Lung (tissue), 12 donors: Measurements from ENCODE around the gene RAP1GDS1. TPM values are rescaled to one million over a fixed set of nuclear protein-coding genes. Genes with fewer than 3 reads are reported as not detected.
"Not testable (repeated sequence)": the region's sequence is repeated elsewhere in the genome, so short reads cannot be mapped to it uniquely, and the experiment has no call there.

Experiments used
- ATAC-seq: fragments of 200-7000 bp; cut with Tn5 transposase; one replicate; pipeline ENCODE4 v1.9.1; 2020; ENCODE audit warnings: moderate number of reproducible peaks; ENCODE audit not compliant: insufficient read depth, low FRiP score
- DNase-seq, 3 donors: peaks; one replicate each; pipeline ENCODE4 v3.0.0-alpha.2; 2013 to 2017
- H3K27ac ChIP-seq, 2 donors: one replicate each; pipeline ENCODE4 v1.5.1; 2013; ENCODE audit warnings: mild to moderate bottlenecking in 2 of 2, moderate library complexity in 2 of 2, control low read depth in 1 of 2, inconsistent platforms in 1 of 2, low read depth in 1 of 2, low read length in 1 of 2
- H3K27me3 ChIP-seq, 3 donors: one replicate each; pipeline ENCODE4 v1.5.1; 2013; ENCODE audit warnings: low read length in 2 of 3; ENCODE audit not compliant: control insufficient read depth in 3 of 3, insufficient read depth in 3 of 3
- H3K36me3 ChIP-seq, 4 donors: one replicate each; pipeline ENCODE4 v1.5.1; 2013; ENCODE audit warnings: low read length in 4 of 4, mild to moderate bottlenecking in 1 of 4, moderate library complexity in 1 of 4; ENCODE audit not compliant: control insufficient read depth in 4 of 4, insufficient read depth in 4 of 4
- H3K4me1 ChIP-seq, 5 donors: one replicate each; pipeline ENCODE4 v1.5.1; 2013; ENCODE audit warnings: low read length in 5 of 5, mild to moderate bottlenecking in 2 of 5, moderate library complexity in 1 of 5; ENCODE audit not compliant: control insufficient read depth in 5 of 5, insufficient read depth in 5 of 5
- H3K4me3 ChIP-seq: one replicate; pipeline ENCODE4 v1.5.1; 2013; ENCODE audit warnings: mild to moderate bottlenecking, control low read depth, moderate library complexity
- H3K9ac ChIP-seq, 2 donors: one replicate each; pipeline ENCODE4 v1.5.1; 2013; ENCODE audit warnings: low read length in 2 of 2, control low read depth in 1 of 2; ENCODE audit not compliant: insufficient read depth in 1 of 2
- H3K9me3 ChIP-seq, 4 donors: one replicate each; pipeline ENCODE4 v1.5.1; 2013; ENCODE audit warnings: low read length in 3 of 4, mild to moderate bottlenecking in 1 of 4, moderate library complexity in 1 of 4; ENCODE audit not compliant: control insufficient read depth in 4 of 4, insufficient read depth in 3 of 4
- WGBS, 2 donors: extraction: QIAGEN DNeasy Blood & Tissue Kit; methylation state at CpG; one replicate each; pipeline ENCODE4 v1.1.7; 2013; 5-methylcytosine and 5-hydroxymethylcytosine counted together
- polyA plus RNA-seq, 2 donors: library from polyadenylated mRNA; stranded (reverse); fragments of 200-250 nt; gene quantifications; one replicate each; pipeline ENCODE4 v1.2.1, GENCODE V29; 2013
- total RNA-seq, 2 donors: library from RNA; depleted of rRNA in 1 of 2; stranded (reverse); fragments of >200 nt in 1 of 2; gene quantifications; one replicate each; pipeline ENCODE4 v1.2.1, GENCODE V29; 2014 to 2021
- TF ChIP-seq, protein P1 (sequence below): IDR thresholded peaks from 2 replicates; pipeline ENCODE4 v1.5.1; 2012; ENCODE audit warnings: mild to moderate bottlenecking; ENCODE audit errors: control extremely low read depth, extremely low read depth
- donor health status: control.
- donor health status: control.
- donor health status: Bipolar disorder and iron deficiency.
- donor health status: healthy.
- donor health status: DM: yes; HTN: yes; CAD: no.

The RAP1GDS1 gene
- total and polyA plus RNA-seq, 4 donors, result 12.3 to 41.6 (median 26.5) TPM

DNA sequence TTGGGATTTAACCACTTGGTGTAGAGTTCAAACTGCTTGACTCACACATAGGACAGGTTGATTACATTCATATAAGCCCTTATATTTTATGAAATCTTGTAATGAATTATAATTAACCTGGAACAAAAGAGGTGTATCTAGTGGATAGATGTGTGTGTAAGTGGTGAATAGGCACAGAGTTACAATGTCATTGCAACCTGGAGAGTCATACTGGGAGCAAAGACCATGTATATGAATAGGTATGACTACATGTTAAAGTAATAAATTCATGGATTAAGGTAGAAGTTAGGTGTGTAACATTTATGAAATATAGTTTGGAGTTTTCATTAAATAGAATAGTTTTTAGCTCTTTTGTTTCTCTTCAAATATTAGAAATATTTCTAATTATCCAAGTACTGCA, 26.1 kb downstream of the RAP1GDS1 start:
- ATAC-seq (no peak), DNase-seq (no peak)
- Histone ChIP-seq H3K9me3 (no peaks in the 10 kb centered on the region), H3K27me3 (no peaks in the 10 kb centered on the region), H3K9ac (no peak overlapping the region), H3K27ac (no peak overlapping the region), H3K4me3 (no peak overlapping the region), H3K4me1 (peaks cover 0 to 6% (median 0%) of the 10 kb centered on the region in 5 donors), H3K36me3 (no peaks in the 10 kb centered on the region)
- TF ChIP-seq, protein P1, sequence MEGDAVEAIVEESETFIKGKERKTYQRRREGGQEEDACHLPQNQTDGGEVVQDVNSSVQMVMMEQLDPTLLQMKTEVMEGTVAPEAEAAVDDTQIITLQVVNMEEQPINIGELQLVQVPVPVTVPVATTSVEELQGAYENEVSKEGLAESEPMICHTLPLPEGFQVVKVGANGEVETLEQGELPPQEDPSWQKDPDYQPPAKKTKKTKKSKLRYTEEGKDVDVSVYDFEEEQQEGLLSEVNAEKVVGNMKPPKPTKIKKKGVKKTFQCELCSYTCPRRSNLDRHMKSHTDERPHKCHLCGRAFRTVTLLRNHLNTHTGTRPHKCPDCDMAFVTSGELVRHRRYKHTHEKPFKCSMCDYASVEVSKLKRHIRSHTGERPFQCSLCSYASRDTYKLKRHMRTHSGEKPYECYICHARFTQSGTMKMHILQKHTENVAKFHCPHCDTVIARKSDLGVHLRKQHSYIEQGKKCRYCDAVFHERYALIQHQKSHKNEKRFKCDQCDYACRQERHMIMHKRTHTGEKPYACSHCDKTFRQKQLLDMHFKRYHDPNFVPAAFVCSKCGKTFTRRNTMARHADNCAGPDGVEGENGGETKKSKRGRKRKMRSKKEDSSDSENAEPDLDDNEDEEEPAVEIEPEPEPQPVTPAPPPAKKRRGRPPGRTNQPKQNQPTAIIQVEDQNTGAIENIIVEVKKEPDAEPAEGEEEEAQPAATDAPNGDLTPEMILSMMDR, result no peak

DNA sequence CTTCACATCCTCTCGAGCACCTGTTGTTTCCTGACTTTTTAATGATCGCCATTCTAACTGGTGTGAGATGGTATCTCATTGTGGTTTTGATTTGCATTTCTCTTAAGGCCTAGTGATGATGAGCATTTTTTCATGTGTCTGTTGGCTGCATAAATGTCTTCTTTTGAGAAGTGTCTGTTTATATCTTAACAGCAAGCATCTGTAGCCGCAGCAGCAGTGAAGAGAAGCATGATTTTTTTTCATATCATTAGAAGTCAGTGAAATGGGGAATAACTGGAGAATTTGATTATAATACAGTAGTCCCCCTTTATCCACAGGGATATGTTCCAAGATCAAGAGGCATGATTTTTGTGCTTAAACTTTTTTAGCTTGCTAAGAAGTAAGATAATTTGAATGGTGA, 27.5 kb downstream of the RAP1GDS1 start:
- 57 to 77% methylated on average over 3 of the region's 3 CpGs for WGBS, 2 donors
- H3K4me3 ChIP-seq, H3K9me3 ChIP-seq, H3K27ac ChIP-seq, H3K9ac ChIP-seq, H3K27me3 ChIP-seq, ATAC-seq, DNase-seq, H3K36me3 ChIP-seq: not testable (repeated sequence)
- peaks cover 0 to 12% (median 0%) of the 10 kb centered on the region in 5 donors for H3K4me1 ChIP-seq

DNA sequence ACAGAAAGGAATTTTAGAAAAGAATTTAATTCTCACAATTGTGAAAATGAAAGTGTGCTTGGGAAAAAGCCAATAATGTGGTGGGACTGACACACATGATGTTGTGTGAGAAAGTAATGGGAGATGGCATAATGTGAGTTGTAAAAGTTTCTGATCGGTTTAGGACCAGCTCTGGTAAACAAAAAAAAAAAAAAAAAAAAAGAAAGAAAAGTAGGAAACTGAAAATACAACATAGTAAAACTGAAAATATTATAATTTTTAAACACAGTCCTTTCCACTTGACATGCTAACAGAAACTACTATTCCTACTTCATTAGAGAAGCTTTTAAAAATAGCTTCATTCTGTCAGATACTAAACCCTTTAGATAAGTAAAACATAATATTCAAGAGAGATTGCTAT, 28.2 kb downstream of the RAP1GDS1 start:
- TF ChIP-seq, protein P1, result no peak
- H3K4me3 ChIP-seq, result no peak overlapping the region
- H3K27ac ChIP-seq, result no peak overlapping the region
- H3K36me3 ChIP-seq, result peaks cover 0 to 1% (median 0%) of the 10 kb centered on the region in 4 donors
- no peaks in the 10 kb centered on the region for H3K9me3 ChIP-seq
- DNase-seq (peak in 2 of 3 donors; percentile 4 to 8), ATAC-seq (no peak)
- peaks cover 0 to 10% (median 0%) of the 10 kb centered on the region in 5 donors for H3K4me1 ChIP-seq
- H3K27me3 ChIP-seq, result no peaks in the 10 kb centered on the region
- H3K9ac ChIP-seq, result no peak overlapping the region
- 79 to 92% methylated on average over 1 of the region's 1 CpG for WGBS, 2 donors

DNA sequence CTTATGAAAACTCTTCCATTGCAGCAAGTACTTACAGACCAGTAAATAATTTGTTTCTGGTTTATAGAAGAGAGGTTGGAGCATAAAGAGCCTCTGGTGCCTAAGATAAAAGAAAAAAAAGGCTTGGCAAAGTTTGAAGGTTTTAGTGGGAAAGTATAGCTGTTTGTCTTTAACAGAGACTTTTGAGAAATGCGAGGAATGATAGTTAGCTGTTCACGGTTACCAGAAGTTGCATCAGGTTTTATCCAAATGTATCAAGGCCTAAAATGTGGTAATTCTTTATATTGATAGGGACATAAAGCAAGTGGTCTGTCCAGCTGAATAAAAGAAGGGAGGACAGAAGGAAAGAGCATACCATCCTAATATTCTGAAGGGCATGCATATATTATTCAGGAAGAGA, 29.3 kb downstream of the RAP1GDS1 start:
- ATAC-seq (no peak), DNase-seq (no peak)
- TF ChIP-seq, protein P1, result no peak
- no peak overlapping the region for H3K27ac ChIP-seq
- H3K27me3 ChIP-seq, result no peaks in the 10 kb centered on the region
- H3K36me3 ChIP-seq, result peaks cover 0 to 7% (median under 1%) of the 10 kb centered on the region in 4 donors
- H3K9ac ChIP-seq, result no peak overlapping the region
- 62 to 69% methylated on average over 2 of the region's 2 CpGs for WGBS, 2 donors
- no peak overlapping the region for H3K4me3 ChIP-seq
- peaks cover 0 to 10% (median 0%) of the 10 kb centered on the region in 5 donors for H3K4me1 ChIP-seq
- H3K9me3 ChIP-seq, result no peaks in the 10 kb centered on the region
